CD4-positive, alpha-beta T cell treated with Interleukin-10 for 1 hour (primary cell): ENCODE data around the gene RNF157.
"Not testable (repeated sequence)": the region's sequence is repeated elsewhere in the genome, so short reads cannot be mapped to it uniquely, and the experiment has no call there.

ENCODE experiments used
- DNase-seq: peaks from one replicate; pipeline ENCODE4 v3.0.0-alpha.2; 2020

Gene RNF157

DNA sequence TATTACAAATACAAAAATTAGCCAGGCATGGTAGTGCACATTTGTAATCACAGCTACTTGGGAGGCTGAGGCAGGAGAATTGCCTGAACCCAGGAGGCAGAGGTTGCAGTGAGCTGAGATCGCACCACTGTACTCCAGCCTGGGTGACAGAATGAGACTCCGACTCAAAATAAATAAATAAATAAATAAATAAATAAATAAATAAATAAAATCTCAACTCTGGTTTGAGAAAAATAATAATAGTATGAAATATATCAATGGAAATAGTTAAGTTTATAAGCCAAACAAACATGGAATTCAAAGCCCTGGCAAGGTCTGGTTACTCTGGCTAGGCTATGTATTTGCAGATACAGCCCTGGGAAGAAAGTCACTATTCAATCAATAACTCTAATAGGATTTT is 53.5 kb downstream of the RNF157 start:
- not testable (repeated sequence) for DNase-seq

DNA sequence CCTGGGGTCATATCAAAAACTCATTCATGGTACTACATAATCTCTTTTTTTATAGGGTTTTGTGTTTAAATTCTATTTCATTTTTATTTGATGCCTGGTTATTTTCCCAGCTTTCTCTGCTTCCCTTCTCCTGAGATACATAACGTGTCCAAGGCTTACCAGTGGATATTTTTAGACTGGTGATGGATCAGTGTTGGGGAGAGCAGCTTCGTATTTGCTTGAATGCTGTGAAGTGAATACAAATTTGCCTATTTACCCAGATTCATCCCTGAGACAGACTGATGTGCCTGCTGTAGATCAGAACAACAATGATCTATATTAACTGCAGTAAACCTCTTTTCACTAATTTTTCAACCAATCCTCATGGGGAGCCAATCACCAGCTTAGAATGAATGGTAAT is 56.0 kb downstream of the RNF157 start:
- DNase-seq = no peak

GRCh38 chr17:76182016-76182764 is 58.1 kb downstream of the RNF157 start:
- DNase-seq = peak; percentile 97

- peak; percentile 70 for DNase-seq
These were observed 60.5 kb downstream of the RNF157 start for GRCh38 chr17:76179496-76180467.

- DNase-seq = no peak
These were observed 62.2 kb downstream of the RNF157 start for GRCh38 chr17:76178124-76178523.

GRCh38 chr17:76176701-76177574 is 63.4 kb downstream of the RNF157 start:
- DNase-seq = no peak

DNA sequence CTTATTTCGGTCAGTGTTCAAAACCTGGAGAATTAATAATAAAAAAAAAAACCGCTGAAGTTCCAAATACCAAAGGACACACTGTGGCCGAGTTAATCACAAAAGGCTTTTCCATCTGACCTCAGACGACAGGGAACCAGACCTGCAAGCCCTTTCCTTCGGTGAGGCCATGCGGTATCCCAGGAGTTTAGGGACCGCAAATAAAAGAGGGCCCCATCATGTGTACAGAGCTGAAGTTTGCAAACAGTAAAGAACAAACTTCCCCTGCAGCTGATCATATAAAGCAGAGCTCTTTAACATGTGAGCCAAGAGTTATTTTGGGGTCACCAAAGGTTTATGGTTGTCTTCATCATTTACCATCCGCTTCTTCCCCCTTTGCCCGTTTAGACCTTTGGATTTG is 66.3 kb downstream of the RNF157 start:
- no peak for DNase-seq

DNA sequence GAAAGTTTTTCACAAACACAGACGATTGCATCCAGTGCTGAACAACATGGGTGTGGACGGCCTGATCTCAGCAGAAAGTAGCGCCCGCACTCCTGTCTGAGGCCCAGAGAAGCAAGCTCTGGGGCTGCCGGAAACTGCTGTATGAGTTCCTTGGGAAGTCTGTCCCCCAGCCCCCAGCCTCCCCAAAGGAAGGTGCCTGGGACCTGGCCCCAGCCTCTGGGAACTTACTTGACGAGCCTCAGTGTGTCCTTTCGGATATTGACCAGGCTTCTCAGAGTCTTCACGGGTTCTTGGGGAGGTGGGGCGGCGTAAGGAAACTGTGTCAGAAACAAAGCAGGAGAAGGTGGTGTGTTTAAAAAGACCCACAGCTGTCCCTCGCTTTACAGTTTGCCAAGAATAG is 66.8 kb downstream of the RNF157 start:
- DNase-seq = no peak

GRCh38 chr17:76171706-76172105 is 68.6 kb downstream of the RNF157 start:
- DNase-seq = no peak

DNA sequence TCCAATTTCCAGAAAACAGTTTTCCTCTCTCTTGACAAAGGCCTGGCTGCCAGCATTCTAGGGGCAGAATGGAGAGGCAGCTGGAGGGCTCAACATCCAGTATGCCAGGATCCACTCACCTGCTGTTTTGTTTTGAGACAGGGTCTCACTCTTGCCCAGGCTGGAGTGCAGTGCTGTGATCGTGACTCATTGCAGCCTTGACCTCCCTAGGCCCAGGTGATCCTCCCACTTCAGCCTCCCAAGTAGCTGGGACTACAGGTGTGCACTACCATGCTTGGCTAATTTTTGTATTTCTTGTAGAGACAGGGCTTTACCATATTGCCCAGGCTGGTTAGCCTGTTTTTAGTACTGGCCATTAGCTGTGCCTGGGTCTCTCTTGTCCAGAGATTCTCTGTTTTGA is 70.2 kb downstream of the RNF157 start:
- DNase-seq = no peak

GRCh38 chr17:76166906-76167305 is 73.4 kb downstream of the RNF157 start:
- DNase-seq = no peak

DNA sequence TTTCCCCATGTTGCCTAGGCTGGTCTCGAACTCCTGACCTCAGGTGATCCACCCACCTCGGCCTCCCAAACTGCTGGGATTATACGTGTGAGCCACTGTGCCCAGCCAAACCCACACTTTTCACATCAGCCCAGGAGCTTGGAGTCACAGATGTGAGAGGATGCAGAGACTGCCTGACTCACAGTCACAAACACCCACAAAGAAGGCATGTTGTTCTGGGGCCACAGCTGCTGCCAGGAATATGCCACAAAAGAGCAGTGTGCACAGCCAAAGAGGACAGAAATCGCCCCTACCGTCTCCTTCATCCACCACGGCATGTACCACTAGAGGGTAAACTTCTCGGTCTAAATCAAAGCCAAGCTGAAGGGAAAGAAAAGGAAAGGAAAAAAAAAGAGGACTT is 74.1 kb downstream of the RNF157 start:
- no peak for DNase-seq

GRCh38 chr17:76164331-76164730 is 76.0 kb downstream of the RNF157 start:
- DNase-seq = no peak

- DNase-seq = no peak
These were observed 76.4 kb downstream of the RNF157 start for GRCh38 chr17:76163919-76164318.

DNA sequence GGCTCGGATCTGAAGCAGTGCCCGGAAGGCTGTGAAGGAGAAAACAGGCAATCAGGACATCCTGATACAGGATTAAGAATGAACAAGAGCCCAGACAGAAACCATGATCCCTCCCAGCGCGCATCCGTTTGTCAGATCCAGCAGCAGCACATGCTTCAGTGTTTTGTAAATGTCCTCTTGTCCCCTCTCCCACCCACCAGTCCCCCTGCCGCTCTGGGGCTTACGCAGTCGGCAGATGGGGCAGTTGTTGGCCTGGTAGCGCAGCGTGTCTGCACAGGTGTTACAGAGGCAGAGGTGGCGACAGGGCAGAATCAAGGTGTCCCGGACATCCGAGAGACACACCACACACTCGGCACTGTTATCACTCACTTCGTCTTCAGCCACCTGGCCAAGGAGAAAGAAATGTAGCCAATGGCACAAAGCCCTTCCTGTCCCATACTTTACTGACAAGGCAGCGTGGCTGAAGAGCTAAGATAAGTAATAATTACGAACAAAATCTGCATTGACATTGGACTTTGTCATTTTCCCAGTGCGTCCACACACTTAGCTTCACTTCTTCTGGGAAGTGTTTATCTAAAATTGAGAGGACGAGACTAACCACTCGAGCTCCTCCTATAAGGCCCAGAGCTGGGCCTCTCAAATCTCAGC is 78.5 kb downstream of the RNF157 start:
- no peak for DNase-seq

DNA sequence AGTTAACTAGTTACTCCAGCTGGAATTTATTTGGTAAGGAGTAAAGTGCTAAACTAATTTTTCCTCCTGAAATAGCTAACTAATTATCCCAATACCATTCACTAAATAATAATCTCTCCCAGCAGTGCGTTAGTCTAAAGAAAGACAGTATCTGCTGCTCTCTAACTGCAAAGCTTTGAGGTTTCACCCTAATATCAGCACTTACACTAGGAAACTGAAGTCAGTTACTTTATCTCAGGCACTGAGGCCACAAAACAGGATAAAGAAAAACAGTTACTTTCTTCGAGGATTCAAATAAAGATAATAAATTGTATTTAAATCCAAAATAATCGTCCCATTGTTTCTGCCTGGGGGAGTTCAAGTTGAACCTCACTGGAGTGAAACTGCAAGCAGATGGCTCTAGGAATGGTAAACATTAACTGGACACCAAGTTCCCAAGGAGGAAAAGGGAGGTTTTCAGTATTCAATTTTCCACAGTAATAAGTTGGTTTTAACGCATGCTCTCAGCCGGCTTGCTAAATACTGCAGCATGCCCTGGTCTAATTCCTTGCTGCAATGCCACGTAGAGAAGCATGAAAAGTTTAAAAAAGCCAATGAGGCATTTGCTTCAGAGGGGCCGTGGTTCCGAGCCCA is 79.3 kb downstream of the RNF157 start:
- DNase-seq = no peak

DNA sequence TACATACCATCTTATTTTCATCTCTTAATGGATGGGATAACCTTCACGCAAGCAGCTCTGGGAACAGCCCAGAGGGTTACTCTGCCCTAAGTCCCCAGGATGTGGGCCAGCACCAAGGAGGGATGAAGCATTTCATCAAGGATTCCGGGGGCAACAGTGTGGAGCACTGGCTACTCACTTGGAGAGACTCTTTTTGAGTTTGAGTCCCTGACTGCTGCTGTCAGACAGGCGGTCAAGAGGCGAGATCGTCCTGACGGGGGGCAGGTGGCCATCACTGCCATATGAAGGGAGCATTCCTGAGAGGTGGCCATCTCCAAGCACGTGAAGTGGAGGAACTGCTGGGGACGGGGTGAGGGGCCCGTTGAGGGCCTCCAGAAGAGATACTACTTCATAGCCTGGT is 81.1 kb downstream of the RNF157 start:
- no peak for DNase-seq

- DNase-seq = no peak
These were observed 82.5 kb downstream of the RNF157 start for GRCh38 chr17:76157759-76158158.

DNA sequence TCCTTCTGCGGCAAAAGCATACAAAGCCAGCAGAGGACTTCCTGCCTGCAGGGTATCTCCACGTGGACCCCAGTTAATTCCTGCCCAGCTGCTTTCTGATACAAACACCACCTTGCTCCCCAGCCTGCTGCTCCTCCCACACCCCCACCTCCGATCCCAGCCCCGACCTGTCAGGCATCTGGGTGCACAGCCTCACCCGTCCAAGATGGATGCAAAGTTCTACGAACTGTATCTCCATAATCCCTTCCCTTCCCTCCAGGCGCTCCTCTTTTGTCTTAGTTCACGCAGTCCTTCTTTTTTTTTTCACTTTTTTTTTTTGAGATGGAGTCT is 83.7 kb downstream of the RNF157 start:
- DNase-seq = no peak

DNA sequence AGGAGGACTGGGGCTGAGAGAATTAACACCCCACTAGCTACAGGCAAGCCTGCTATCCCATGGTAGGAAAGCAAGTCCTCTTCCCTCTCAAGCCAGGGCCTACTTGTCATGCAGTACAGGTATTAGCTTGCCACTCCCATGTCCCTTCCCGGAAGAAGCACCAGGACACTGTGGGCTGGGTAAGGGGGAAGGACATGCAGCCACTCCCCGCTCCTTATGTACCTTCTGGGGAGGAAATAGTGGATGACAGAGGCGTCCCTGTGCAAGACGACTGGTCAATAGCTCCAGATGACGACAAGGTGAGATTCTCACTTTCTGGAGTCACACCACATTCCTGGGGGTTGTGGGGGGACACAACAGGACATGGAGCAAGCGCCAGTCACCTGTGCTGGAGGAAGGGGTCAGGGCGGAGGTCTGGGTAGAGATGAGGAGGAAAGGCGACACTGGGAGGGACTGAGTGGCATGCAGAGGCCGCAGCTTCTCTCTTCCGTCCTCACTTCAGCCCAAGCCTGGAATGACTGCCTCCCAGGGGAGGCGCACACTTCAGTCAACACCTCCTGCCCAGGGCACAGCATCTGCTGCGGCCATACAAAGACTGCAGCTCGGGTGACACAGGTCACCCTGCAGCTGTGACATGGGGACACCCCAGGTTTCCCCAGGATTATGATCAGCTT is 84.2 kb downstream of the RNF157 start:
- no peak for DNase-seq
